ENCODE measurements around the gene HFE.

DNA sequence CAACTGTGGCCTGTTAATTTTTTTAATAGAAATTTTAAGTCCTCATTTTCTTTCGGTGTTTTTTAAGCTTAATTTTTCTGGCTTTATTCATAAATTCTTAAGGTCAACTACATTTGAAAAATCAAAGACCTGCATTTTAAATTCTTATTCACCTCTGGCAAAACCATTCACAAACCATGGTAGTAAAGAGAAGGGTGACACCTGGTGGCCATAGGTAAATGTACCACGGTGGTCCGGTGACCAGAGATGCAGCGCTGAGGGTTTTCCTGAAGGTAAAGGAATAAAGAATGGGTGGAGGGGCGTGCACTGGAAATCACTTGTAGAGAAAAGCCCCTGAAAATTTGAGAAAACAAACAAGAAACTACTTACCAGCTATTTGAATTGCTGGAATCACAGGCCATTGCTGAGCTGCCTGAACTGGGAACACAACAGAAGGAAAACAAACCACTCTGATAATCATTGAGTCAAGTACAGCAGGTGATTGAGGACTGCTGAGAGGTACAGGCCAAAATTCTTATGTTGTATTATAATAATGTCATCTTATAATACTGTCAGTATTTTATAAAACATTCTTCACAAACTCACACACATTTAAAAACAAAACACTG lies 10.1 kb downstream of the HFE start:
- TF ChIP-seq, protein P1, sequence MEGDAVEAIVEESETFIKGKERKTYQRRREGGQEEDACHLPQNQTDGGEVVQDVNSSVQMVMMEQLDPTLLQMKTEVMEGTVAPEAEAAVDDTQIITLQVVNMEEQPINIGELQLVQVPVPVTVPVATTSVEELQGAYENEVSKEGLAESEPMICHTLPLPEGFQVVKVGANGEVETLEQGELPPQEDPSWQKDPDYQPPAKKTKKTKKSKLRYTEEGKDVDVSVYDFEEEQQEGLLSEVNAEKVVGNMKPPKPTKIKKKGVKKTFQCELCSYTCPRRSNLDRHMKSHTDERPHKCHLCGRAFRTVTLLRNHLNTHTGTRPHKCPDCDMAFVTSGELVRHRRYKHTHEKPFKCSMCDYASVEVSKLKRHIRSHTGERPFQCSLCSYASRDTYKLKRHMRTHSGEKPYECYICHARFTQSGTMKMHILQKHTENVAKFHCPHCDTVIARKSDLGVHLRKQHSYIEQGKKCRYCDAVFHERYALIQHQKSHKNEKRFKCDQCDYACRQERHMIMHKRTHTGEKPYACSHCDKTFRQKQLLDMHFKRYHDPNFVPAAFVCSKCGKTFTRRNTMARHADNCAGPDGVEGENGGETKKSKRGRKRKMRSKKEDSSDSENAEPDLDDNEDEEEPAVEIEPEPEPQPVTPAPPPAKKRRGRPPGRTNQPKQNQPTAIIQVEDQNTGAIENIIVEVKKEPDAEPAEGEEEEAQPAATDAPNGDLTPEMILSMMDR (IDR thresholded peaks at IDR 0.05) = peak; percentile 82
- TF ChIP-seq SMC3 (IDR thresholded peaks at IDR 0.05) (peak; percentile 93), RCOR1 (IDR thresholded peaks at IDR 0.05; ENCODE audit: low read depth, low read length) (no peak), CBX8 (IDR thresholded peaks at IDR 0.05) (no peak), HDAC2 (IDR thresholded peaks at IDR 0.05) (no peak)
- TF ChIP-seq, protein P2, sequence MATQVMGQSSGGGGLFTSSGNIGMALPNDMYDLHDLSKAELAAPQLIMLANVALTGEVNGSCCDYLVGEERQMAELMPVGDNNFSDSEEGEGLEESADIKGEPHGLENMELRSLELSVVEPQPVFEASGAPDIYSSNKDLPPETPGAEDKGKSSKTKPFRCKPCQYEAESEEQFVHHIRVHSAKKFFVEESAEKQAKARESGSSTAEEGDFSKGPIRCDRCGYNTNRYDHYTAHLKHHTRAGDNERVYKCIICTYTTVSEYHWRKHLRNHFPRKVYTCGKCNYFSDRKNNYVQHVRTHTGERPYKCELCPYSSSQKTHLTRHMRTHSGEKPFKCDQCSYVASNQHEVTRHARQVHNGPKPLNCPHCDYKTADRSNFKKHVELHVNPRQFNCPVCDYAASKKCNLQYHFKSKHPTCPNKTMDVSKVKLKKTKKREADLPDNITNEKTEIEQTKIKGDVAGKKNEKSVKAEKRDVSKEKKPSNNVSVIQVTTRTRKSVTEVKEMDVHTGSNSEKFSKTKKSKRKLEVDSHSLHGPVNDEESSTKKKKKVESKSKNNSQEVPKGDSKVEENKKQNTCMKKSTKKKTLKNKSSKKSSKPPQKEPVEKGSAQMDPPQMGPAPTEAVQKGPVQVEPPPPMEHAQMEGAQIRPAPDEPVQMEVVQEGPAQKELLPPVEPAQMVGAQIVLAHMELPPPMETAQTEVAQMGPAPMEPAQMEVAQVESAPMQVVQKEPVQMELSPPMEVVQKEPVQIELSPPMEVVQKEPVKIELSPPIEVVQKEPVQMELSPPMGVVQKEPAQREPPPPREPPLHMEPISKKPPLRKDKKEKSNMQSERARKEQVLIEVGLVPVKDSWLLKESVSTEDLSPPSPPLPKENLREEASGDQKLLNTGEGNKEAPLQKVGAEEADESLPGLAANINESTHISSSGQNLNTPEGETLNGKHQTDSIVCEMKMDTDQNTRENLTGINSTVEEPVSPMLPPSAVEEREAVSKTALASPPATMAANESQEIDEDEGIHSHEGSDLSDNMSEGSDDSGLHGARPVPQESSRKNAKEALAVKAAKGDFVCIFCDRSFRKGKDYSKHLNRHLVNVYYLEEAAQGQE (IDR thresholded peaks at IDR 0.05) = no peak

Data from A549 (cell line).